Thyroid gland (tissue), 4 donors: Measurements from ENCODE around the gene STAP1. TPM values are rescaled to one million over a fixed set of nuclear protein-coding genes. Genes with fewer than 3 reads are reported as not detected.

Experiments used
- DNase-seq, 2 donors: peaks; one replicate each; pipeline ENCODE4 v3.0.0-alpha.2; 2019
- H3K27ac ChIP-seq, 3 donors: fragments of 200-600 bp; sonication (generic); 1 replicate in 2 of 3; 2 replicates in 1 of 3; pipeline ENCODE4 v1.5.1; 2016 to 2019; ENCODE audit warnings: mild to moderate bottlenecking in 1 of 3, moderate library complexity in 1 of 3
- H3K27me3 ChIP-seq: fragments of 200-600 bp; sonication (generic); one replicate; pipeline ENCODE4 v1.5.1; 2019
- H3K36me3 ChIP-seq, 2 donors: fragments of 200-600 bp; sonication (generic); one replicate each; pipeline ENCODE4 v1.5.1; 2016 to 2019
- H3K4me1 ChIP-seq, 2 donors: fragments of 200-600 bp; sonication (generic); one replicate each; pipeline ENCODE4 v1.5.1; 2017 to 2019
- H3K4me3 ChIP-seq, 3 donors: fragments of 200-600 bp; sonication (generic); replicated peaks in 1 of 3; 1 replicate in 2 of 3; 2 replicates in 1 of 3; pipeline ENCODE4 v1.5.1; 2016; ENCODE audit warnings: mild to moderate bottlenecking in 1 of 3
- H3K9me3 ChIP-seq: fragments of 200-600 bp; sonication (generic); one replicate; pipeline ENCODE4 v1.5.1; 2017
- POLR2A ChIP-seq, 2 donors: fragments of 450-650 bp; IDR thresholded peaks; one replicate each; pipeline ENCODE4 v1.6.1; 2017; ENCODE audit warnings: antibody characterized with exemption in 2 of 2, mild to moderate bottlenecking in 2 of 2, moderate library complexity in 1 of 2
- WGBS, 2 donors: methylation state at CpG; one replicate each; pipeline ENCODE4 v1.1.5; 2017; 5-methylcytosine and 5-hydroxymethylcytosine counted together
- intact Hi-C: fragments of 100-400 bp; cut with DNase I; formaldehyde crosslinking; loops from one replicate; pipeline ENCODE4 v1.15.1; 2023
- total RNA-seq, 4 donors: library from RNA; depleted of rRNA; stranded (reverse); fragments of >200 nt; gene quantifications; one replicate each; pipeline ENCODE4 v1.2.3, GENCODE V29; 2016
- TF ChIP-seq, protein P1 (sequence below), 6 experiments: fragments of 200-600 bp in 3 of 6; fragments of 450-650 bp in 3 of 6; sonication (generic) in 3 of 6; IDR thresholded peaks; one replicate each; pipeline ENCODE4 v1.5.1; 2016 to 2019; ENCODE audit warnings: antibody characterized with exemption in 6 of 6, mild to moderate bottlenecking in 2 of 6, inconsistent platforms in 1 of 6, moderate library complexity in 1 of 6

Gene STAP1
- total RNA-seq, 4 donors from 2014 or later, result not detected

DNA sequence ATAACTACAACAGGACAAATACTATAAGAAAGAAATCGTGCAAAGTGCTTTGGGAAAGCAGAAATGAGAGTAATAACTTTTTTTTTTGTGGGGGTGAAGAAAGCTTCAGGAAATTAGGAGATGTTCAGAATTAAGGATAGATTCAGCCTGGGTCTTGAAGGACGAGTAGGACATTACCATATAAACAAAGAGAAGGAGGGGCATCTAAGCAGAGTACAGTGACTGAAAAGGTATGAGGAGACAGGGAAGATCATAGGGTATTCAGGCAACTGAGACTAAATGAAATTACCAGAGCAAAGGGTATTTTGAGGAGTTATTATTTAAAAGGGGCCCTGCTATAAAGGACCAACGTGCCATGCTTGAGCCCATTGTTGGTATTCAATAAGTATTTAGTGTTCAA, 3.1 kb upstream of the STAP1 start:
- Histone ChIP-seq H3K27ac (no peak overlapping the region), H3K36me3 (no peaks in the 10 kb centered on the region), H3K4me3 (no peak overlapping the region), H3K4me1 (no peaks in the 10 kb centered on the region), H3K9me3 (no peaks in the 10 kb centered on the region), H3K27me3 (no peaks in the 10 kb centered on the region)
- DNase-seq, result no peak
- WGBS, 2 donors, result 77 to 81% methylated on average over 3 of the region's 3 CpGs
- intact Hi-C loops, result no loop called here
- TF ChIP-seq POLR2A (IDR thresholded peaks at IDR 0.05), result no peak
- TF ChIP-seq, protein P1, sequence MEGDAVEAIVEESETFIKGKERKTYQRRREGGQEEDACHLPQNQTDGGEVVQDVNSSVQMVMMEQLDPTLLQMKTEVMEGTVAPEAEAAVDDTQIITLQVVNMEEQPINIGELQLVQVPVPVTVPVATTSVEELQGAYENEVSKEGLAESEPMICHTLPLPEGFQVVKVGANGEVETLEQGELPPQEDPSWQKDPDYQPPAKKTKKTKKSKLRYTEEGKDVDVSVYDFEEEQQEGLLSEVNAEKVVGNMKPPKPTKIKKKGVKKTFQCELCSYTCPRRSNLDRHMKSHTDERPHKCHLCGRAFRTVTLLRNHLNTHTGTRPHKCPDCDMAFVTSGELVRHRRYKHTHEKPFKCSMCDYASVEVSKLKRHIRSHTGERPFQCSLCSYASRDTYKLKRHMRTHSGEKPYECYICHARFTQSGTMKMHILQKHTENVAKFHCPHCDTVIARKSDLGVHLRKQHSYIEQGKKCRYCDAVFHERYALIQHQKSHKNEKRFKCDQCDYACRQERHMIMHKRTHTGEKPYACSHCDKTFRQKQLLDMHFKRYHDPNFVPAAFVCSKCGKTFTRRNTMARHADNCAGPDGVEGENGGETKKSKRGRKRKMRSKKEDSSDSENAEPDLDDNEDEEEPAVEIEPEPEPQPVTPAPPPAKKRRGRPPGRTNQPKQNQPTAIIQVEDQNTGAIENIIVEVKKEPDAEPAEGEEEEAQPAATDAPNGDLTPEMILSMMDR (IDR thresholded peaks at IDR 0.05), result no peak

DNA sequence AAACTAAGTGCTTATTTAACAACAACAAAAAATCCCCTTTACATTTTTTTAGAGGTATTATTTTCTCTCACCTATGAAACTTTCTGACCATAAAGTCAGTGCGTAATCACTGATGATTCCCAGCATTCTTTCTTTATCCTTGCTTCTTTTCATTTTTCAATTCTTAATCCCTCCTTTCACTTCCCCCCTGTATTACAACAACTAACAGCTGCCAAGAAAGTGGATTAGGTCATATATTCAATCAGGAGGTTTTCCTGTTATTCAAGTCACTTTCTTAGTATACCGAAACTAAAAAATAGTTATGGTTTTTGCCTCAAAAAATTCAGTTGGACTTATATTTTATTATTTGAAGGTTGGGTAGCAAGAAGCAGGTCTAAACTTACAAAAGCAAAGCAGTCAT, 2.1 kb upstream of the STAP1 start:
- H3K27ac ChIP-seq, result no peak overlapping the region
- no peak overlapping the region for H3K4me3 ChIP-seq
- no peaks in the 10 kb centered on the region for H3K4me1 ChIP-seq
- no peaks in the 10 kb centered on the region for H3K36me3 ChIP-seq
- no peak for TF ChIP-seq POLR2A (IDR thresholded peaks at IDR 0.05)
- TF ChIP-seq, protein P1 (IDR thresholded peaks at IDR 0.05), result no peak
- intact Hi-C loops, result no loop called here
- H3K9me3 ChIP-seq, result no peaks in the 10 kb centered on the region
- H3K27me3 ChIP-seq, result no peaks in the 10 kb centered on the region
- no peak for DNase-seq
- whole genome bisulfite sequencing, 2 donors, result 41 to 62% methylated on average over 2 of the region's 2 CpGs

DNA sequence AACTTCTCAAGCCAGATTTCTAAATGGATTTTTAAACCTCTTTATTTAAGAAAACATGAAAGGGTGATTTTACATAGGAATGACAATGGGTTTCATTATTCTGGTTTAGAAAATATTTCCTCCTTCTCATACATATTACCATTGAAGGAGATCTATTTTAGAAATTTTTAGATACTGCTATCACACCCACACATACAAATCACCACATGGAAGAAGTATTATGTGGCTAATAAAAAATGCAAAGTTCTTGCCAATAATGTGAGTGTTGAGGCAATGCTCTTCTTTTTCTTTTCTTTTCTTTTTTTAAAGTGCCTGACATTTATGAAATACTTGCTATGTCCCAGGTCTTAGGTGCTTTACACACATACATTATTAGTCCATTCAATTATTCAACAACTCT, 6.8 kb downstream of the STAP1 start:
- Histone ChIP-seq H3K4me1 (no peaks in the 10 kb centered on the region), H3K27me3 (no peaks in the 10 kb centered on the region), H3K9me3 (no peaks in the 10 kb centered on the region), H3K4me3 (no peak overlapping the region), H3K27ac (no peak overlapping the region), H3K36me3 (no peaks in the 10 kb centered on the region)
- intact Hi-C loops, result no loop called here
- no peak for DNase-seq
- TF ChIP-seq, protein P1 (IDR thresholded peaks at IDR 0.05), result no peak
- no peak for TF ChIP-seq POLR2A (IDR thresholded peaks at IDR 0.05)

DNA sequence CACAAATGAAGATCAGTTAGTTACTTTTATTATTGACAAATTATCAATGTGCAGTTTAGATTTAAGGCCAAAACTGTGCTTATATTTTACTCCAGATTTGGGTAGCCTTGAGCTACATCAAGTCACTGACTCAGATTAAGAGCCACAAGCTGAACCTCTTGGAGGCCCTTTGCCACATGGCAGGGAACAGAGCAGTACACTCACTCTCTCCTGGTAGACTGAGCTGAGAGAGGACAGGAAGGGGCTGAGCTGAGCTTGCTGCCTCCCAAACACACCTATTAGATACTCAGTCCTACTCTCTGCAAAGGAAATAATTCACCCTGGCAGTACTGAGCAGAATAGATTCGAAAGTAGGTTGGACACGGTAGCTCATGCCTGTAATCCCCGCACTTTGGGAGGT, 7.8 kb downstream of the STAP1 start:
- intact Hi-C loops, result no loop called here
- no peak for TF ChIP-seq POLR2A (IDR thresholded peaks at IDR 0.05)
- TF ChIP-seq, protein P1 (IDR thresholded peaks at IDR 0.05), result no peak
- Histone ChIP-seq H3K9me3 (no peaks in the 10 kb centered on the region), H3K4me1 (no peaks in the 10 kb centered on the region), H3K27me3 (no peaks in the 10 kb centered on the region), H3K4me3 (no peak overlapping the region), H3K36me3 (no peaks in the 10 kb centered on the region), H3K27ac (no peak overlapping the region)
- DNase-seq, result no peak
- 96 to 97% methylated on average over 3 of the region's 3 CpGs for whole genome bisulfite sequencing, 2 donors

DNA sequence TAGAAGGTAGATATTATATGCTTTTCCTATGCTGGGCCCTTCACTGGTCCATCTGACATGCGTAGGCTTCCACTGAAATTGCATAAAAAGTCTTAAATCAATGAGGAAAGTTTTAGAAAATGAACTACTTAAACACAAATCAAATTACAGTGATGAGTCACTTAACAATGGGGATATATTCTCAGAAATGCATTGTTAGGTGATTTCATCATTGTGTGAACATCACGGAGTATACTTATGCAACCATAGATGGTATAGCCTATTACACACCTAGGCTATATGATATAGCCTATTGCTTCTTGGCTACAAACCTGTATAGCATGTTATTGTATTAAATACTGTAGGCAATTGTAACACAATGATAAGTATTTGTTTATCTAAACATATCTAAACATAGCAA, 10.3 kb downstream of the STAP1 start:
- Histone ChIP-seq H3K27ac (no peak overlapping the region), H3K4me1 (no peaks in the 10 kb centered on the region), H3K9me3 (no peaks in the 10 kb centered on the region), H3K27me3 (no peaks in the 10 kb centered on the region), H3K4me3 (no peak overlapping the region), H3K36me3 (no peaks in the 10 kb centered on the region)
- DNase-seq, result no peak
- intact Hi-C loops, result no loop called here
- 96 to 97% methylated on average over 2 of the region's 2 CpGs for WGBS, 2 donors
- TF ChIP-seq, protein P1 (IDR thresholded peaks at IDR 0.05), result no peak
- no peak for TF ChIP-seq POLR2A (IDR thresholded peaks at IDR 0.05)
